Stimulated activated CD4-positive, alpha-beta T cell treated with anti-CD3 and anti-CD28 coated beads, Interleukin-4, amount 100 ng/mL, for 1 hour (primary cell): ENCODE data around the gene PRG2.
"Not testable (repeated sequence)": the region's sequence is repeated elsewhere in the genome, so short reads cannot be mapped to it uniquely, and the experiment has no call there.

Source experiments
- DNase-seq: peaks from one replicate; pipeline ENCODE4 v3.0.0-alpha.2; 2020

The PRG2 gene

DNA sequence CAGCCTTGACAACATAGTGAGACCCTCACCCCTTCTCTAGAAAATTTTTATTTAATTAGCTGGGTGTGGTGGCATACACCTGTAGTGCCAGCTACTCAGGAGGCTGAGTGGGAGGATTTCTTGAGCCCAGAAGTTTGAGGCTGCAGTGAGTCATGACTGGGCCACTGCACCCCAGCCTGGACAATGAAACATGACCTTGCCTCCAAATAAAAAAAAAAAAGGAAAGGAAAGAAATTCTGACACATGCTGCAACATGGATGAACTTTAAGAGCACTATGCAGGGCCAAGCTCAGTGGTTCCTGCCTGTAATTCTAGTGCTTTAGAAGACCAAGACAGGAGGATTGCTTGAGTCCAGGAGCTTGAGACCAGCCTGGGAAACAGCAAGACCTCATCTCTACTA is 27.7 kb upstream of the PRG2 start:
- no peak for DNase-seq

DNA sequence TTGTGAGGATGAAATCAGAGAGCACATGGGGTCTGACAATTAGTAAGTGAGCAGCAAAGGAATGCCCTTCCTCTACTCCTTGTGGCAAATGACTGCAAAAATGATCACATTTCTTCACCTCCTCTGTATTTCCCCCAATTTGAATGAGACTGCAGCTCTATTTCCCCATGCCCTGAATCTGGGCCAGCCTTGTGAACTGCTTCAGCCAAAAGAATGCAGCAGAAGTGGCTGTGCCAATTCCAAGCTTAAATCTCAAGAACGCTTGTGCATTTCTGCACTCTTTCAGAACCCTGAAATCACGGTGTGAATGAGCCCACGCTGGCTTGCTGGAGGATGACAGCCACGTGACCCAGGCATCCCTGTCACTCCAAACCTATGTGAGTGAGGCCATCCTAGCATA is 26.6 kb upstream of the PRG2 start:
- no peak for DNase-seq

DNA sequence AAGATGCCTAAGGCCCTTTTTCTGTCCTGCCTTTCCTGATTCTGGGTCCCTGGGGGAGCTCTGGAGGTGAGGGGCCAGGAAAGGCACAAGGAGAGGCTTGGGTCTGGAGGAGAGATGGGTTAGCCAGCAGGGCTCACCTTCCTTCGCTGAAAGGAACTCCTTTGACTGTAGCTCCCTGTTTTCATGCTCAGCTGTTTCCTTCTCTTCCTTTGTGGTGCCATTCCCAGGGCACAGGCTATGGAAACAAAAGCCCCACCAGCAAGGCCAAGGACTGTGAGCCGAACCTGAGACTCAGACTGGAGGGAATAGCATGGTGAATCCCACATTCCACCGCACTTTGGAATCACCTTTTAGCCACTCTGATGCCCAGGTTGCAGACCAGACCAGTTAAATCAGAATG is 26.0 kb upstream of the PRG2 start:
- no peak for DNase-seq

DNA sequence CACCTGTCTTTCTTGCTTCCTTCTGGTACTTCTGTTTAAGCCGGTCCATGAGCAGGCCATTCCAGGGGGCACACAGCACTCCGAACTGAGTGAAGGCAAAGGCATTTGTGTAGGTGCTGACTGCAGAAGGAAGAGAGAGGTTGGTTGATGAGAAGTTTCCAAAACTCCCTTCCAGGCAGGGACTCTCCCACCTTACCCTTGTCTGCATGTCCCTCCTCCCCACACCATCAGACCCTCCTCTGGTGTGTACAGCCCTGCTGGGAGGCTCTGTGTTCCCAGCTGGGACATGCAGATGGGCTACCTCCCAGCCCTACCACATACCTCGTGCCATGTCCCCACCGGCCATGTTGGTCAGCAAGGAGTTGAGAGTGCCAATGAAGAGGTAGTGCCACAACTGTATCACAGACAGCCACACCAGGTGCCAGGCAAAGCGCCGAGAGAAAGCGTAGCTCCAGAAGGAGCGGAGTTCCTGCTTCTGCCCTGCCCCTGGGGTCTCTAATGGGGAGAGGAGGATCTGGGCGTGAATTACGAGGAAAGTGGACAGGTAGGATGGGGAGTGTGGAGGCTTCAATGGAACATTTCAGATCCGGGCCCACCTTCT is 24.3 kb upstream of the PRG2 start:
- DNase-seq: no peak

DNA sequence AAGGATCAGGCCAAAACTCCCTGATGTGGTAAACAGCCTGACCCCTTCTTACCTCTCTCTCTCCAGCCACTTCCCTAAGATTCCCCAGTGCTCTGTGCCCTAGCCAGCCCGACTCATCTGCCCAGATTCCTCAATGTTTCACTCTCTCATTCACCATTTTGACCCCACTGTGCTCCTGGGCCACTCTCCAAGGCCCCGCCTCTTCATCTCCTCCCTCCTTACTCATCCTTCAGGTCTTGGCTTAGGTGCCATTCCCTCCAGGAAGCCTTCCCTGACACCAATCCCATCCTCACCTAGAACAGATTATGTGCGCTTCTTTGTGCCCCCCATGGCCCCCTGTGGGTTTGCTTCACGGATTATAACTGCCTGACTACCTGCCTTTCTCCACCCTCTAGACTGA is 23.2 kb upstream of the PRG2 start:
- no peak for DNase-seq

DNA sequence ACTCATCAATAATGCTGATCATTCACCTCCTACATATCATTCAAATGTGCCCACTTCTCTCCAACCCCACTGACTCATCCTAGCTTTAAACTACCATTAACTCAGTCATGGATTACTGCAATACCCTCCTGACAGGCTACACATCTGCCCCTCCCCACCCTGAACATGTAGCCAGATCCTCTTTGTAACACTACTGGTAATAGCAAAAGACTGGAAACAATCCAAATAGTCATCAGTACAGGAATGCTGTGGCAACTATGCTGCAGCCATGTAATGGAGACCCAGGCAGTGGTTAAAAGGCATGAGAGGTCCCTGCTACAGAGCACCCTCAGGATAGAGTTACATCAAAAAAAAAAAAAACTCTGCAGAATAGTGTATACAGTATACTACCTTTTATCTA is 19.8 kb upstream of the PRG2 start:
- no peak for DNase-seq

DNA sequence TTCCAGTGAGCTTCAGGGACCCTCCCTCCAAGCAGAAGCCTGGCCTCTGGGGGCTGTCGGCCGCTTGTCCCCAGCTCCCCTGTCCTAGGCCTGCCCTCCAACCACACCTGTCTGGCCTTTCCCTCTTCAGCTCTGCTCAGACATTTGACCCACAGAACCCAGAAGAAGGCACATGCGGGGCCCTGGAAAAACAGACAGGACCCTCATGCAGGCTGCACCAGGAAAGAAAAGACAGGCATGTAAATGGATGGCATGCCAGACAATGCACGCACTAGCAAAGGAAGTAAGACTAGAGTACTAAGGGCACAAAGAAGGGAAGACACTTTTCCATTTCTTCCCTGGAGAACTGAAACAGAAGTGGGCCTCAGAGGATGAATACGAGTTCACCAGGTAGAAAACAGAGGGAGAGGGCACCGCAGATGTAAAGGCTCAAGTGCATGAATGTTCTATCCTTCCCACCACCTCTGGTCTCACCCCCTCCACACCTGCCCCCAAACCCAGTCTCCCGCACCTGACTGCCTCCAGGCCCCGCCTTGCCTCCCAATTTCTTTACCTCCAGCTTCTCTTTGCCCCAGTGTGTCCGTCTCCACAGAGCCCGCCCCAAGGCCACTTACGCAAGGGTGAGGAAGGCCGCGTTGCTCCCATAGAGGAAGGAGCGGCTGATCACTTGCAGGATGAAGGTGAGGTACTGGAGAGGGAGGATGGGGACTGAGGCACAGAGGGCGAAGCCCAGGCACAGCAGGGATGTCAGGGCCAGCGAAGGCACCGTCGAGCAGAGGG is 19.1 kb upstream of the PRG2 start:
- DNase-seq: no peak

DNA sequence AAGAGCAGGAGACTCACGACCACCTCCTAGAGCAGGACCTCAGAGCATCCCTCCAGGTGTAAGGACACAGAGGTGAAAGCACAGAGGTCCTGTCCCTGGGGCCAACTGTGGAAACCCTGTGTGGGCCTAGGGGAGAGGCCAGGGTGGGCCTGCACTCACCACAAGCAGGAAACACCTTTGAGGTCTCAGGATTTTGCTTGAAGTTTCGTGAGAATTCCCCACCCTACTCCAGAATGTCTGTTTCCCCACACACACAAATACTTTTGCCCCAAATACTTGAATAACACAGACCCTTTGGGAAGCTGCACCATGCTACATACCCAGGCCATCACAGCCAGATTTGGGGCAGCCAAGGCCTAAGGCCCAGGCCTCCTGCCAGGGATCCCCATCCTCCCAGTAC is 18.3 kb upstream of the PRG2 start:
- DNase-seq: no peak

DNA sequence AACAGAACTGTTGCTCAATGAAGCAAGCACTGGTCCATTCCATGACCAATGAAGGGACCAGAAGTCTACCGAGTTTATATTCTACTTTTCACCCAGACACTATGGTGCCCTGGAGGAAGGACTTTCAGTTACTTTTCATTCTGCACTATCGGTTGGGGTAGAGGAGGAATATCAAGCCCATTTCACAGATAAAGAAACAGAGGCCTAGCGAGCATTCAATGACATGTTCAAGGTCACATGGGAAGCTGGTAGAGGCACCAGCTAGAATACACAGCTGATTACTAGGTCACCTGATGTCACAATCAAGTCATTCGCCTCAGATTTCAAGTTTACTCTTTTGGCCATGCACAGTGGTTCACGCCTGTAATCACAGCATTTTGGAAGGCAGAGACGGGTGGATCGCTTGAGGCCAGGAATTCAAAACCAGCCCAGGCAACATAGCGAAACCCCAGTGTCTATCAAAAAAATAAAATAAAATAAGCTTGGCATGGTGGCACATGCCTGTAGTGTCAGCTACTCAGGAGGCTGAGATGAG is 17.6 kb upstream of the PRG2 start:
- DNase-seq: no peak

DNA sequence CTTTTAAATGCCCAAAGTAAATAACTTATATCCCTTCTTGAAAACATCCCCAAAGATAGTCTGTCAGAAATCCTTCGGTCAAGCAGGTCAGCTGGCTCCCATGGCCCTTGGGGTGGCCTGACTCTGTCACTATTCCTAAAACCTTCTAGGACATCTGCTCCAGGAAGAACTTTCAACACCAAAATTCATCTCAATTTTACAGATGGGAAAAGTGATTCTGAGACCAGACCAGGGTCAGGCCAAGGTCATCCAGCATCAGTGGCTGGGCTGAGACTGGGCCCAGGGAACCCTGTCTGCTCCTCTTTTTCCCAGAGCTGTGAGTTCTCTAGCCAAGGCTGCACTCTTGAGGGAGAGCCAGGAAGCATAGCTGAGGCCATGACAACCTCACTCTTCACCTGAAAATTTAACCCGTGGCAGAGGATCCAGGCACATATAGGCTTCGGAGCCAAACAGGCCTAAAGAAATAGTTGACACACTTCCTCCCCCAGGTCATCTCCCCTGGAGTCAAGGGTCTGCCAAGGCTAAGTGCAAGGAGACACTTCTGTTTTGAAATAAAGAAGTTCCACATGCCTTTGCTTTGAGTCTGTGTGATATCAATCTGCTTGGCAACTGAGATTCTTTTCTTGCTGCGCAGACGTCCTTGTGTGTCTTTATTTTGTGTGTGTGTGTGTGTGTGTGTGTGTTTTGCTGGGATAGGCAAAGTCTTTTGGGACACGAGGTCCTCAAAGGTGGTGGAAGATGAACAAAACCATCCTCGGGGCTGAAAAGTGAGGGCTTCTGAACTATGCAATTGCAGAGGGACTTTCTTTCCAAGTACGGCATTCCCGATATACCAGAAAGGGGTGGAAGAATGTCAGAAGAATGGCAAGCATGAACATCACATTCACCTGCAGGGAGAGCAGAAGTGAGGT is 16.8 kb upstream of the PRG2 start:
- DNase-seq: no peak

DNA sequence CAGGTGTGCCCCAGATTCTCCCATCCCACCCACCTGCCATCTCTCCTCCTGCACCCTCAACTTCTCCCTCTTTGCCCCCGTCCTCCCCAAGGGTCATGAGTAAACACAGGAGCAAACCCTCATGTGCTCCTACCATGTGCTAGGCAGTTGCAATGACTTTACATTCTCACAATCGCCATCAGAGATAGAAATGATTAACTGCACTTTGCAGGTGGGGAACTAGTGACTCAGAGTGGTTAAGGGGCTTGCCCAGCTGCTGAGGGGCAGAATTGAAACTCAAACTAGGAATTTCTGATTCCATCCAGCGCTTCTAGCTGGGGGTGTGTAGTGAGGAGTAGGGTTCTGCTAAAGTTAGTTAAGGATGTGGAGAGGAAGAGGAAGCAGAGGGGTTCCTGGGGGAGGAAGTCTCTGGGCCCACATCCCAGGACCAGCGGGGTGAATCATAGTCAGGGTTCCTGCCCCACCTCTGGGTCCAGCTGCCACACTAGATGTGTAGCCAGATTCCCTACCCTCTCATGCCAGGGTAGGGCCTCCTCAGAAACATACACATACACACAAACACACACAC is 16.0 kb upstream of the PRG2 start:
- peak; percentile 40 for DNase-seq

DNA sequence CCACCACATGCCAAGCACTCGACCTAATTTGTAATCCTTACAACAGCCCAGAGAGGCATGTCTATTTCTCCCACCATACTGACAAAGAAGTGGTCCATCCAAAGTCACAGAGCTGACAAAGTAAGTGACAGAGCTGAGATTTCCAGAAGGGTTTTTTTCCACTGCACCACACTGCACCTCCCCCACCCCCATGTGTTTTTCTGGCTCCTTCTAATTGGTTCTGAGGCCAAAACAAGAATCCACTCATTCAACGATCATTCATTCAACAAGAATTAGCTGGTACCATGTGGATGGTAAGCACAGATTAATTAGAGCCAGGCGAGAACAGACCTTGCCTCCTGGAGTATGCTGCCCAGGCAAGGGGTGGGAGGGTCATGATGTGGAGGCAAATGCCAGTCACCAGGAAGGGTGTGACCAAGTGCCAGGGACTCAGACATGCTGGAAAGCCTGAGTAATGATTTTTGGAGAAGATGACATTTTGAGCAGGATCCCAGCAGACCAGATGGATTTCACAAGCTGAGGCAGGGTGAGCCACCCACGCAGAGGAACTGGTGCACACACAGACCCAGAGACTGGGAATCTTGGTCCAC is 14.9 kb upstream of the PRG2 start:
- DNase-seq: no peak

DNA sequence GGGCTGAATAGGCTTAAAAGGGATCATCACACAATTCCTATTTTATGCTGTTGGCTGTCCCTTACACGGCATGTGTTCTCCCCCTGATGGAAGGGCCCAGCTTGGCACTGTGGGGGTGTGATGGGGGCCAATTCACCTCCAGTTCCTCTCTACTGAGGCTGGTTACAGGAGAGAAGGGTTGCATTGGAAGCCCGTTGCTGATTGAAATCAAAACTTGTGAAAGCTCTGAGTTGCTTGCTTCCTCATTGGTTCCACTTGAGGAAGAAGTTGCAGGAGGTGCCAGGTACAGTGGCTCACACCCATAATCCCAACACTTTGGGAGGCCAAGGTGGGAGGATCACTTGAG is 13.3 kb upstream of the PRG2 start:
- no peak for DNase-seq

DNA sequence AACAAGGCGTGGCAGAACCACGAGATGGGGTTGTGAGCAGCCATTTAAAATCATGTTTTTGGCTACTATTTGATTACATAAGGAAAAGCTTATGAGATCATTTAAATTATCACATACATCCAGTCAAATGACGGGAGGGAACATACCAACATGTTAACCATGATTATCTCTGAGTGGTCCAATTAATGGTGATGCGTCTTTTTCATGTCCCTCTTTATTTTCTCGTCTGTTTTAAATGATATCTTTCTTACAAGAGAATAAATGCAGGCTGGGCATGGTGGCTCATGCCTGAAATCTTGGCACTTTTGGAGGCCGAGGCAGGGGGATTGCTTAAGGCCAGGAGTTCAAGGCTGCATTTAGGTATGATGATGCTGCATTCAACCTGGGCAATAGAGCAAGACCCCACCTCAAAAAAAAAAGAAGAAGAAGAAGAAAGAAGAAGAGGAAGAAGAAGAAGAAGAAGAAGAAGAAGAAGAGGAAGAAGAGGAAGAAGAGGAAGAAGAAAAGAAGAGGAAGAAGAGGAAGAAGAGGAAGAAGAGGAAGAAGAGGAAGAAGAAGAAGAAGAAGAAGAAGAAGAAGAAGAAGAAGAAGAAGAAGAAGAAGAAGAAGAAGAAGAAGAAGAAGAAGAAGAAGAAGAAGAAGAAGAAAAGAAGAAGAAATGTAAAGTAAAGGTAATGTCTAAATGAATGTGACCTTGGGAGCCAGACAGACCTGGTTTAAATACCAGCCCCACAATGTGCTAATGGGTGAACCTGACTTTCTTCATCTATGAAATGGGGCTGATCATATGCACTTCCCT is 12.8 kb upstream of the PRG2 start:
- not testable (repeated sequence) for DNase-seq

DNA sequence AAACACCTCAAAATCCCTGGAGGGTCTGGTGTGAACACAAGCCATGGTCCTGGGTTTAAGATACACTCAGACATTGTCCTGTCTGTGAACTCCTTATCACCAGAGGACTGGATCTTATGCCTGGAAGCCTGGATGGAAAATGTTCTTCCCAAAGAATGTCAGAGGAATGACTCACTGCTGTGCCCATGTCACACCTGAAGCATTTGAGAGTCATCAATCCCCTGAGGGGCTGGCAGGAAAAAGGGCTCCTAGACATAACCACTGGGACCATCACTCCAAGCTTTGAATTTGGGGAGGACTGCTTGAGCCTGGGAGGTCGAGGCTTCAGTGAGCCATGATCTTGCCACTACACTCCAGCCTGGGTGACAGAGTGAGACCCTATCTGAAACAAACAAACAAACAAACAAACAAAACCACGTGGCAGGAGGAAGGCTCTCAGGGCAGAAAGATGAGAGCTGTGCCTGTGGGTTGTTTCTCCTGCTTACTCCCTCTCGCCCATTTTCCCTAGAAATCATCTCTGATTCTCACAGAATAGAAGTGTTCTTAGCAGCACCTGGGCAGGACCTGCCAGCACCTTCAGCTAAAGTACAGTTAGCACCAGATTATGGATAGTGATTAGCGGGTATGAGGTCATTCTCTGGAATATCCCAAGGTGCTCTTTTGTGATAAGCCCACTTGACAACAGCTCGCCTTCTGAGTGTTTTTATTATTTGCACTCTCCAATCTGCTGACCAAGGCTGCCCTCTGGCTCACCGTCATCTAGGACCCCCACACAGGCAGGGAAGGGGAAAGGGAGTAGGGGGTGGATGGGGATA is 11.9 kb upstream of the PRG2 start:
- DNase-seq: no peak

DNA sequence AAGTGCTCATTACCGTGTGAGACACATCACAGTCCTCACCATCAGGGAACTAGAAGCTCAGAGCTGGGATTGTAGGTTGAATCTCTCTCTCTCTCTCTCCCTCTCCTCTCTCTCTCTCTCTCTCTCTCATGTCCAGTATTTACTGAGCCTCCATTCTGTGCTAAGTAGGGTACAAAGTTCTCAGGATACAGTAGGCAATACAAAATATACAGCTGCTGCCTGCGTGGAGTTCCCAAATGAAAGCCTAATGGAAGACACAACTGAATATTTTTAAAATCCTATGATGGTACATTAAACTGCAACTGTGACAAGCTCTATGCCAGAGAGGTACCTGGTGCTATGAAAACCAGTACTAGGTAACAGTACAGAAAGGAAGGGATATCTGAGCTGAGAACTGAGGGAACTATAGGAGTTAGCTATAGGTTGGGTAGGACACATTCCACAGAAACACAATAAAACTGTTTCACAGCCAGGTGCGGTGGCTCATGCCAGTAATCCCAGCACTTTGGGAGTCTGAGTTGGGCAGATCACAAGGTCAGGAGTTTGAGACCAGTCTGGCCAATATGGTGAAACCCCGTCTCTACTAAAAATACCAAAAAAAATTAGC is 9.6 kb upstream of the PRG2 start:
- no peak for DNase-seq

DNA sequence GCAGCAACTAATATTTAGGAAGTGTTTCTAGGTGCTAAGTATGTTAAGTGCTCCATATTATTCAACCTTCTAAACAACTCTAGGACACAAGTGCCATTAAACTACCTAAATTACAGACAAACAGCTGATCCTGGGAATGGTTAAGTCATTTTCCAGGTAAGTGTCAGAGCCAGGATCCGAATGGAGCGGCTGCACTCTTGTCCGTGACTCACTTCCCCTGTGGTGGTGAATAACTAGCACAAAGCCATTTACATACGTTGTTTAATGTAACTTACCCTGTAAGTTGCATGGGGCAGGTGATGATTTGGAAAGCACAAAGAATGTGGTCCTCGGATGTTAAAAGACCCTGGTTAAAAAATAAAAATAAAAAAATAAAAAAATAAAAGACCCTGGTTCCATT is 8.8 kb upstream of the PRG2 start:
- DNase-seq: no peak

DNA sequence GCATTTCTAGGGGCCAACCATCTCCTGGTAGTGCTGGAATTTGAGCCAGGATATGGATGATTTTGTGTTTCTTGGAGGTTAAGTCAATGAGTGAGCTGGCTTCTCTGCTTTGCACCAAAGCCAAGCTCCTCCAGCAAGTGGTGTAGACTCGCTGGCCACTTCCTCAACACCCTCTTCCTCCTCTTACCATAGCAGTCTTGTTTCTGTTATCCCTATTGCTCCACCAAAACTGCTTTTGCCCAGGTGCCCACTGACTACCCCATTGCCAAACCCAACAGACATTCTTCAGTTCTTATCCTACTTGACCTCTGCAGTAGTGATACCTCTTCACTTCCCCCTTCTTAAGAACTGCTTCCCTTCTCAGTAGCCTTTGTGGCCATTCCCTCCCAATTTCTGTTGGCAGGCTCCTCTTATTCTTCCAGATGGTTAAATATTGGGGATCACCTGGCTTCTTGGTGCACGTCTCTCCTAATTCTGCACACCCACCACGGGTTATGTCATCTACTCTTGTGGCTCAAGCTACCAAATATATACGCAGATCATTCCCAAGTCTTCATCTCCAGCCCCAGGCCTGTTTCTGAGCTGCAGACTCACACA is 7.0 kb upstream of the PRG2 start:
- DNase-seq: no peak

DNA sequence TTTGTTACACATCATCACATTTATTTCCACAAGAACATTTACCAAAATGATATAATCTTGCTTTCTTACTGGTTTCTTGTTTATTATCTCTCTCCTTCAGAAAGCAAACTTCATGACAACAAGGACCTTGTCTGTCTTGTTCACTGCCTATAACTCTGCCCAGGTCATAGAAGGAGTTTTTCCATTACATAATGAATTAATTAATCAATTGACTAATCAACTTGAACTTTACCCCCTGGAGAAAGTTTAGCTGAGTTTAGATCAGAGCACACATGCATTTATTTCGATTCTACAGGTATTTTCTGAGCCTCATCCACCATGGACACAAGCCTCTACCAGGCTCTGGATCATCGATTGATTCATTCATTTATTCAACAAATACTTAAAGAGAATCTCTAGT is 6.3 kb upstream of the PRG2 start:
- DNase-seq: no peak

DNA sequence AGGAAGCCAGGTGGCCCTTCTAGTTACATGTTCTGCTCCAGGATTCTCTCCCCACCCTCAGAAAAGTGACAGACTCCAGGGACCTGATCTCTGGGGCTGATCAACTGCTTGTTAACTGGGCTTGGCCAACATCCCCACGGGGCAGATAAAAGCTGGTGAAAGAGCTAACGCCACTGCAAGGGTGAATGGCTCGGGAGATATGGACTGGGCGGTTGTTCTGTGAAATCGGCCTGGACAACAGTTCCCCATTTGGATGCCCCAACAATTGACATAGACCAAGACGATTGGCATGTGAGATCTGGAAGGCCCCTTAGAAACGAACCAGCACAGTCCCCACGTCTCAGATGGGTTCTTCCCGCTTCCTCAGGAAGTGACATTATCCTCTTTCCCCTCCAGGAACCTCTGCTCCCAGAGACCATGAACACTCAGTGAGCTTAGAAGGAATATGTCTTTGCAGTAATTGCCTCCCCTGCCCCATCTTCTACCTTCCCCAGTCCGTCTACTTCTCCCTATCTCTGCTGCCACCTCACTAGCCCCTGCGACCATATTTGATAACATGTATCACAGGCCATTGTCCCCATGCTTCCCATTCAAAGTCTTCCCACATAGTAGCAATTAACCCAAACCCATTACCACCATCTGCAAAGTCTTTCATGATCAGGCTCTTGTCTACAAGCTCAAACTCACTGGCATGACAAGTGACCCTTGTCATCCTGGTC is 5.6 kb upstream of the PRG2 start:
- DNase-seq: no peak
